GM21447 (cell line): ENCODE measurements around the gene ARMS2.

Experiments used
- ATAC-seq: cut with Tn5 transposase; IDR thresholded peaks from one replicate; pipeline ENCODE4 v1.9.1; 2021; ENCODE audit not compliant: unreplicated experiment

ARMS2 gene

DNA sequence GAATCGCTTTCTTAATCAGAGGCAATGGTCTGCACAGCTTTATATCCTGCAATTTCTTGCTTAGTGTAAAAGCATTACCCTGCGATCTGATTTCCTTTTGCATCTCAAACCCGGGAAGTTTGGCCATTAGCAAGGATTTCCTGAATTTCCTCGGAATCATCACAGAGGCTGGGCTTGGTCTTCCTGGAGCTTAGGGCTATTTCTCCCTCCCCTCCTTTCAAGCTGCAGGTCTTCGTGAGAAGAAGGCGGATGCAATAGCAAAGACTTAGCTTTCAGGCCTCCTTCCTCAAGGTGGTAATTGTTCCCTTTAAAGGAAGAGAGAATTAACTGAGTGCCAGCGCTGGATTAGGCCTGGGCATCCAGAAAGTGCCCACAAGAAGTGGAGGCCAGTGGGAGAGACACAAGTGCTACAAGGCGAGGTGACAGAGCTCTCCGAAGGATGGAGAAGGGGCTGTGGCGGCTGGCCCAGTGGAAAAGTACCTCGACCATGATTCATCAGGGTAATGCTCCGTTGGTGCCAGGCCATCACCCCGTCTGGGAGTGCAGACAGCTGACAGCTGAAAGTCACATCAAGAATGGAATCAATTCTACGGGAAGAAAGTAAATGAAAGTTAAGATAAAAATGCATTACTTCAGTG, 4.0 kb upstream of the ARMS2 start:
- no peak for ATAC-seq

DNA sequence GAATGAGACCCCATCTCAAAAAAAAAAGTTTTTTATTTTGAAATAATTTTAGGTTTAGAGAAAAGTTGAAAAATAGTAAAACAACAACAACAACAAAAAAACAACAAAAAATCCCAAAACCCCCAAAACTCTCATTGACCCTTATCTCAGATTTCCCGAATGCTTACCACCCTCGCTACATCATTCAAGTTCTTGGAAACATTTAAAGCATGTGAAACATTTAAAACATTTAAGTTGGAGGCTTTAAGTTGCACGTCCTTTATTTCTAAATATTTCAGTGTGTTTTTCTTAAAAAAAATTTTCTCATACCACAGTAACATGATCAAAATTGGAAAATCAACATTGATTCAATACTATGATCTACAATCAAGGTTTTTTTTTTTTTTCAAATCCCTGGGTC, 382 bp upstream of the ARMS2 start:
- ATAC-seq: no peak

DNA sequence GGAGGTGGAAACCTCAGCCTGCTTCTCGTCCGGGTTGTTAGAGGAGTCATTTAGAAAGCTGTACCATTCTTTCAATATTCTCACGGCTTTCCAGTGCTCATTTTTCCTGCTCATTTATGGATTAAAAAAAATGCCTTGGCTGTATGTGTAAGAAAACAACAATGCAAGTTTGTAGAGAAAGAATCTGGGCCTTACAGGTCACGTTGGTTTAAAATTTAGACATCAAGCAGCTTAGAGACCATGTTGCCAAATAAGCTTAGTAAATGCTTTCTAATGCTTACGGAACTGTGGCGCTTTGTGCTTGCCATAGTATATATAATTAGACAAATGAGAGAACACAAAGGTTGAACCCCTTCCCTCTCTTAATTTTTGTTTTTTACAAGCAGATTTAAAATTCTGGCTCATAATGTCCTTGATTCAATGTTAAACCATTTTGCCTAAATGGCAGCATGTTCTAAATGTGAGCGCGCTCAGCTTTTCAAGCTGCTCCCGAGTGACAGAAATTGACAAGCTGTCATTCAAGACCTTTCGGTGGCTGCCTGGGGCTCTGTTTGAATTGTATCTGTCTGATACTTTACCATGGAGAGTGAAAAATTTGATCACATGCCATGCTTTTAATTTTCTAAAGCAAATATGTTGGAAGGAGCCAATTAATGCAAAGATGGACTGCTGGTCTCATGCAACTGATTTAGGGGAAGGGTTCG, 1.1 kb downstream of the ARMS2 start:
- ATAC-seq: no peak

DNA sequence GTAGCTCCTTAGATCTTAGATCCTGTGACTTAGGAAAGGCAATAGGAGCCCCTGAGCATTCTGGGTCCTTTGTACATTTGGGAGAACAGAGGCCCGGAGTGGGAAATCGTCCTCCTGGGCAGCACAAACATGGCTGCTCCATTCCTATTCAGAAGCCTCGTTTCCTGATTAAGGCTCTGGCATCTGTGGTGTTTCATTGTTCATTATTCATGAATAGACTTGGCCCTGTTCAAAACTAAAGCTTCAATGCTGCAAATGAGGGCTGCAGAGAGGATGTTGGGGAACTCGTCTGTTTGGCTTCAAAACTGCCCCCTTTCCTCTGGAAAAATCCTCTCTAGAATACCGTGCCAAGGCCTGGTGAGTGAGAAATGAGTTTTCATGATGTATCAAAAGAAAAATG, 3.5 kb downstream of the ARMS2 start:
- no peak for ATAC-seq

DNA sequence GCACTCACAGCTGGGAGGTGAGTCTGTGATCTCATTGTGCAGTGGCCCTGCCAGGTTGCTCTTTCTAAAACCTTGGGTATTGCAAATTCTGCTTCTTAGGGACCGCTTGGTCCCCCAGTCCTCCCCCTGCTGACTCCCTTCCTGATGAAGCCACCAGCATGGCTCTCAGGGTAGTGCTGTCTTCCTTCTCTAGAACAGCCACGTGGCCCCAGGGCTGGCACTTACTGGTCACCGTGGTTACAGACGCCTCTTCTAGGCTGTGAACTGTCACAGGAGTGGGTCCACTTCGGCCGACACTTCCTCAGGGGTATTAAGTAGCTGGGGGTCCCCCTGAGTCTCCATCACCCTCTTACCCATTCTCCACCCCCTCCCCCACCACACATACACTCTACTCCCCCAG, 4.2 kb downstream of the ARMS2 start:
- ATAC-seq: no peak

DNA sequence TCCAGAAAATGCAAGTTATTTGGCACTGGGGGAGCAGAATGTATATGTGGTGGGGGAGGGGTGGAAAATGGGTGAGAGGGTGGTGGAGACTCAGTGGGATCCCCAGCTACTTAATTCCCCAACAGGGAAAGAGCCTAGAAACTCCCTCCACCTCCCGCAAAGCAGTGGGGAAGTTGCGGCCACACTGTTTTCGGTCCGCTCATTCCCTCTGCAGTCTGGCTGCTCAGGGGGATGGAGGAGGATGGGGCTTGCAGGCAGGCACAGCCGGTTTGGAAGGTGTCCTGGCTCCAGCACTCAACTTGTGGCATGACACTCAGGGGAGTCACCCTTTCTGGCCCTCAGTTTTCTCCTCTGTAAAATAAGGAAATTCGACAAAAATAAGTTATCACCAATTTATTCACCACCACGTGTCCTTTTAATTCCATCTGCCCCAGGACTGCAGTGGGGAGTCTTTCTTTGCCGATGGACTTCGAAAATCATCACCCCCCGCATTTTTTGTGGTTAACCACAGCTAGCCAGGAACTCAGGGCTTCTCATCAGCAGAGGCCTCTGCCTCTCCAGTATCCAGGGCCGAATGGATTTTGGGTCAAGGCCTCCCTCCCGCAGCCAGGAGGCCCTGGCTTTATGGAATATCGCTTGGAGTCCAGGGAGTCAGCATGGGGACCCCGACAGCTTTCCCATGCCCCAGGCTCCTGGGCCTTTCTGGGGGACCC, 5.3 kb downstream of the ARMS2 start:
- ATAC-seq: no peak

DNA sequence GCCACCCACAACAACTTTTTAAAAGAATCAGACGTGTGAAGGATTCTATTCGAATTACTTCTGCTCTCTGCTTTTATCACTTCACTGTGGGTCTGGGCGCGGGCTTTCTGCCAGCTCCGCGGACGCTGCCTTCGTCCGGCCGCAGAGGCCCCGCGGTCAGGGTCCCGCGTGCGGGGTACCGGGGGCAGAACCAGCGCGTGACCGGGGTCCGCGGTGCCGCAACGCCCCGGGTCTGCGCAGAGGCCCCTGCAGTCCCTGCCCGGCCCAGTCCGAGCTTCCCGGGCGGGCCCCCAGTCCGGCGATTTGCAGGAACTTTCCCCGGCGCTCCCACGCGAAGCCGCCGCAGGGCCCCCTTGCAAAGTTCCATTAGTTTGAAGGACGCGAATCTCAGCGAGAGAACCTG, 6.4 kb downstream of the ARMS2 start:
- no peak for ATAC-seq

DNA sequence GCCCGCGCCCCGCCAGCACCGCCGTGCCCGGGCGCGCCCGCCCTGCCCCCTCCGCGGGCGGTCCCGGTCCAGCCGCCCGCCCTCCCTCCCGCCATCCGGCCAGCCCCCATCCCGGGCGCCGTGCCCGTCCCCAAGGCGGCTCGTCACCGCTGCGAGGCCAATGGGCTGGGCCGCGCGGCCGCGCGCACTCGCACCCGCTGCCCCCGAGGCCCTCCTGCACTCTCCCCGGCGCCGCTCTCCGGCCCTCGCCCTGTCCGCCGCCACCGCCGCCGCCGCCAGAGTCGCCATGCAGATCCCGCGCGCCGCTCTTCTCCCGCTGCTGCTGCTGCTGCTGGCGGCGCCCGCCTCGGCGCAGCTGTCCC, 6.9 kb downstream of the ARMS2 start, which contains the start of gene HTRA1:
HTRA1 (plus strand) TSS at position 187 of the 362 bp plus-strand sequence; CDS start at position 287, 100 bp downstream.
- no peak for ATAC-seq

DNA sequence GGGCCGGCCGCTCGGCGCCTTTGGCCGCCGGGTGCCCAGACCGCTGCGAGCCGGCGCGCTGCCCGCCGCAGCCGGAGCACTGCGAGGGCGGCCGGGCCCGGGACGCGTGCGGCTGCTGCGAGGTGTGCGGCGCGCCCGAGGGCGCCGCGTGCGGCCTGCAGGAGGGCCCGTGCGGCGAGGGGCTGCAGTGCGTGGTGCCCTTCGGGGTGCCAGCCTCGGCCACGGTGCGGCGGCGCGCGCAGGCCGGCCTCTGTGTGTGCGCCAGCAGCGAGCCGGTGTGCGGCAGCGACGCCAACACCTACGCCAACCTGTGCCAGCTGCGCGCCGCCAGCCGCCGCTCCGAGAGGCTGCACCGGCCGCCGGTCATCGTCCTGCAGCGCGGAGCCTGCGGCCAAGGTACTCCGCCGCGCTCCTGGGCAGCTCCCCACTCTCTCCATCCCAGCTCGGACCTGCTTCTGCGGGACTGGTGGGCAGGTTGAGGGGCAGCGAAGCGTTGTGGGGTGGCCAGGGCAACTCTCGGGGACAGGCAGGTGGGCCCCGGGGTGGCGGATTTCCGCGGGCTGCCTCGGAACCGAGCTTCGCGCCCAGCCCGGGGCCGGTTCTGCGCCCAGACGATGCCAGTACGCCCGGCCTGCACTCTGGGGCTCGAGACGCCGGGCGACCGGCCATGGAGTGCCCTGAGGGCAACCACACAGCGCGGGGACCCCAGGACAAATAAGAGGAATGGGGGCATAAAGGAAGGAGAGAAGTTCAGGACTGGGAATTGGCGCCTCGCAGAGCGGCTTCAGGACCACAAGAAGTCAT, 7.5 kb downstream of the ARMS2 start:
- ATAC-seq: no peak

DNA sequence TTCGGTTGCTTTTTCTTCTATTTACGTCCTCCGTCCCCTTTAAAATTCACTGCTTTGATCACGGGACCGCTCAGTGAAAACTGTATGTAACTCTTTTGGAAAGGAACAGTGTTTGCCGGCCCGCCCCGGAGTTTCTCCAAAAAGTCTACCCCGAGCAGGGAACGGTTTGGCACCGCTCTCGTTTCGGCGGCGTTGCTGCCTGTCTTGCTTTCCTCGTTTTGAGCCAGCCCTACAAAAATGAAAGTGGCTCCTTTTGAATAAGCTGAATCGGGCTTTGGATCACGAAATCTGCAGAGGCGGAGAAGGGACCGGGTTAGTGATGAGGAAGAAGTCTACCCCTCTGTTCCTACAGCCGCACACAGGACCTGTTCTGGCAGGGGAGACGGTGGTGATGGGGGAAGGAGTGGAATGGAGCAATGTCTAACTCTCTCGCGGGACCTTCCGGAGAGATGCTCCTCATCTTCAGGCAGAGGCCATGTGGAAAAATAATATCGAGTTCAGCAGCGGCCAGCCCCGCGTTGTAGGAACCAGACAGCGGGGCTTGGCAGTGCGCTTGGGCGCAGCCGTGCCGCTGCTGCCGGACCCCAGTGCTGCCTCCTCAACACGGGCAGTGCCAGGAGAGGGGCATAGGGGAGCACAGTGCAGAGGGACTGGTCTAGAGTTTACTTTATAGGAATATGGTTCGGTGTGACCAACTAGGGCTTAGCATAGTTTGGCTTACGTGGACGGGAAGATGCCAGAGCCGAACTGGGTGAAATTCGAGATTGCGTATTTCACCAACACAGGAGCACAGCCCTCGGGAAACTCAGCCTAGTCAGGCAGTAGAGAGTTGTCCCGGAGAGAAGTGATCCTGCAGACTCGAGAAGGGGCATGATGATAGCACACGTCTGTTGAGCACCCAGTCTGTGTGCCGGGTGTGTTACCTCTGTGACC, 8.3 kb downstream of the ARMS2 start:
- ATAC-seq: no peak

DNA sequence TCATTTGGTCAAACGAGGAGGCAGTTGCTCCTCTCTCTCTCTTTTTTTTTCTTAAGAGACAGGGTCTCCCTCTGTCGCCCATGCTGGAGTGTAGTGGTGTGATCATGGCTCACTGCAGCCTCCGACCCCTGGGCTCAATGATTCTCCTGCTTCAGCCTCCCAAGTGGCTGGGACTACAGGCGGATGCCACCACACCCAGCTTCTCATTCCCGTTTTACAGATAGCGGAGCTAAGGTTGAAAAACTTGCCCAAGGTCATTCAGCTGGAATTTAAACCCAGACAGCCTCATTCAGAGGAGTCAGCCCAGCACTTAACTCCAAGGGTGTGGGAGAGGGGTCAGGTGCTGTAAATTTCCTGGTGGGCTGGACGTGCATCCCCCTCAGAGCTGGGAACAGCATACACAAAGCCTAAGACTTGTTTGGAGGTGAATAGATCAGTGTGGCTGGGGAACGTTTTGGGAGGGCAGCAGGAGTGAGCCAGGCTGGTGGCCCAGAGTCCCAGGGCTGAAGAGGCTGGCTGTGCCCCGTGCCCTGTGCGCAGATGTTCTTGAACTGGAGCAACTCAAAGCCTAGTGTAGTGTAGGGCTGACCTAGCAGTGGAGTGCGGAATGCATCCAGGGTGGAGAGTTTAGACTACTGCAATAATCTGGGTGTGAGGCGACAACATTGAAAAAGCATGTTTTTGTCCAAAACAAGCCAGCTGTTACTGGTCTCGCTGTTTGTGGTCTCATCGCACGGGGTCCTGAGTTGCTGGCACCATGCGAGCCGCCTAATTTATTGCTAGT, 9.2 kb downstream of the ARMS2 start:
- ATAC-seq: no peak

DNA sequence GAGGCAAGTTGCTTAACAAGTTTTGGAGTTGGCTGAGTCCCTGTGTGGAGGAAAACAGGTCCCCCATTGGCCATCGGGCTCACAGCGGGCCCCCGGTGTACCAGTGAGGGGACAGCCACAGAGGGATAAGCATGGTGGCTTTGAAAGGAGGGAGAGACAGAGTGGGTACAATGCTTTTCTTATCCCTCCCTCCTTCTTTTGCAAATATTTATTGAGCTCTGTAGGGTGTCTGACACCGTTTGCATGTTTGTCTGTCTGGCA, 9.7 kb downstream of the ARMS2 start:
- no peak for ATAC-seq

DNA sequence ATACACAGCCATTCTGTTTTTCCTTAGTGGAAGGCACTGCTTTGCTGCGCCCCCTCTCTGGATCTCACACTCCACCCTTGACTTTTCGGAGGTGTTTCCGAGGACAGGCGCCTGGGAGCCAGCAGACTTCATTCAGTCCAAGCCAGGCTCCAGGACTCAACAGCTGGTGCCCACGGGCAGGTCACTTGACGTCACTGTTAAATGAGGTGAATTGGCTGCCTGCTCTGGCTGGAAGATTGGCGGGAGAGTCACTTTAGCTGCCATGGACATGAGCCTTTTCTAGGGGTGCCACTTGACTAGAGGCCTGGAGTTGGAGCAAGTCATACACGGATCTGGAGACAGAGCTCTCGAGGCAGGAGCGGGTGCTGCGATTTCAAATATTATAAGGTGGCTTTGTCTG, 10.1 kb downstream of the ARMS2 start:
- no peak for ATAC-seq

DNA sequence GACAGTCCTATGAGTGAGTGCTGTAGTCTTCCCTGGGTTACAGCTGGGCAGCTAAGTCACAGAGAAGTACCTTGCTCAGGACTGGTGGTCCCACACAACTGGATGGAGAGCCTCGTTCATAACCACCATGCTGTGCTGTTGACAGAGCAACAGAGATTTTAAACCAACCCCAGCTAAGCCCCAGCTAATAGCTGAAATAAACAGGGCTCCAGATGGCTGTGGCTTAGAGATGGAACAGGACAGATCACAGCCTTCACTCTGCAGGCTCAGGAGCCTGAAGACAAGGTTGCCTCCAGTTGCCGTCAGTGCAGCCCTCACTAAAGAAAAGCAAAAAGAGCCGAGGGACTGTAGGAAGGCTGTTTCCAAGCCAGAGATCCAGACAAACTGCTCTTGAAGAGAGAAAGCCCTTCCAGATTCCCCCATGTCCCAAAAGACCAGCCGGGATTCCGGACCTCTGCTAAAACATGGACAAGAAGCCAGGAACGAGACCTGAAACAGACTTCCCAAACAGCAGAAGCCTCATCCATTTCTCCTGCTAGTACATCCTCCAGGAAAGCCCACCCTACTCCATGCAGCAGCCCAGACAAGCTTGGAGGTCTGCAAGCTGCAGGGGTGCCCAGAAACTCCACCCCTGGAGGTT, 11.1 kb downstream of the ARMS2 start:
- ATAC-seq: no peak

DNA sequence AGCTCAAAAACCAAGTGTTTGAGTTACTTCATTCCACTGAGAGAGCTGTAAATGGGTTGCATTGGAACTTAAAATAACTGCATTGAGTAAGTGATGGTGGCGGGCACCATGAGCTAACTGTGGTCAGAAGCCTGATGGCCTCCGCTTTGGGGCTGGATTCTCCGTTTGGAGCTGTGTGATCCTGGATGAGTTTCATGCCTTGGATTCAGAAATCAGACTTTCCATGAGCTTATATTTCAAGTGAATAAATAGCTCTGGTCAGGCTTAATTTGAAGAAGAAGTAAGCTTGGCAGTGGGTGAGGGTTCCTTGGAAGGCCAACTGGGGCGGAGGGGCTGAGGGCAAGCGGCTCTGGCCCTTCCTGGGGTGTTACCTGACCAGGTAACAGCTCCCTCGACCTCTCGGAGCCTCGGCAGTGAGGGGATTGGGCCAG, 12.5 kb downstream of the ARMS2 start:
- ATAC-seq: no peak

DNA sequence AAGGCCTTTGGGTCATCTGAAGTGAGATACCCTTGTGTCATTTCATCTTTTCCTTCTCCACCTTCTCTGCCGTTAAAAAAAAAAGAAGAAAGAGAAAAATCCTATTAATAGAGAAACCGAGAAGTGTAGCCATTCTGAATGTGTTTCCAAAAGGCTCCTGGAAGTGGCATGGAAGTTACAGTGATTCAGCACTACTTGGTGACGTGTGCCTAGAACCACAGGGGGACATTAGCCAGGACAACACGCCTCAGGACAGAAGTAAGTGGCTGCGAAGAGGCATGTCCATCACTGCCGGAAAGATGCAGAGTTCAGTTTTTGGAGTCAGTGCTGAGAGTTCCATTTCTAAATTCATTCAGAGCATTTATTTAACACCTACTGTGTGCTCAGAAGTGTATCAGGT, 13.2 kb downstream of the ARMS2 start:
- no peak for ATAC-seq

DNA sequence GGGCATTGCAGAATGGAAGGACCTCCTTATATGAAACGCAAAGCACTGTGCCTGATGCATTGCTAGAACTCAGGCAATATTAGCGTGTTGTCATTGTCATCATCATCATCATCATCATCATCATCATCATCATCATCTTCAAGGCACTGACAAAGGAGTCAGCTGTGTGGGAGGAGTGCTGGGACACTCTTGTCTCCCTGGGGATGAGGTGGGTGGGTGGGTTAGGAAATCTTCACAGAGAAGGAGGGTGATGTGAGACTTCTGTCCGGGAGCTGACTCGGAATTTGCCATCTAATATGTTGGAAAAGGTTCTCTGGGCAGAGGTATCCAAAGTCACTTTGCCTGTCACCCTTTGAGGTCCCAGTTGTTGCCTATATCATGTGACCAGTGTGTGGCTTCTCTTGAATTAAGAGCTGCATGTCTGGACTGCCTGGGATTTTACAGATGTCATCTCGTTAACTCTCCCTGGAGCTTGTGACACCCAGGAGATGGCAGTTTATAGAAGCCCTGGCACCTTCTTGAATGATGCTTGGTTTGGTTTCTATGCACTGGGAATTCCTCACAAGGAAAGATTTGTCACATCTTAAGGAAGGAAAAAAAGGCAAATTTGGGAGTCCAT, 14.0 kb downstream of the ARMS2 start:
- no peak for ATAC-seq

DNA sequence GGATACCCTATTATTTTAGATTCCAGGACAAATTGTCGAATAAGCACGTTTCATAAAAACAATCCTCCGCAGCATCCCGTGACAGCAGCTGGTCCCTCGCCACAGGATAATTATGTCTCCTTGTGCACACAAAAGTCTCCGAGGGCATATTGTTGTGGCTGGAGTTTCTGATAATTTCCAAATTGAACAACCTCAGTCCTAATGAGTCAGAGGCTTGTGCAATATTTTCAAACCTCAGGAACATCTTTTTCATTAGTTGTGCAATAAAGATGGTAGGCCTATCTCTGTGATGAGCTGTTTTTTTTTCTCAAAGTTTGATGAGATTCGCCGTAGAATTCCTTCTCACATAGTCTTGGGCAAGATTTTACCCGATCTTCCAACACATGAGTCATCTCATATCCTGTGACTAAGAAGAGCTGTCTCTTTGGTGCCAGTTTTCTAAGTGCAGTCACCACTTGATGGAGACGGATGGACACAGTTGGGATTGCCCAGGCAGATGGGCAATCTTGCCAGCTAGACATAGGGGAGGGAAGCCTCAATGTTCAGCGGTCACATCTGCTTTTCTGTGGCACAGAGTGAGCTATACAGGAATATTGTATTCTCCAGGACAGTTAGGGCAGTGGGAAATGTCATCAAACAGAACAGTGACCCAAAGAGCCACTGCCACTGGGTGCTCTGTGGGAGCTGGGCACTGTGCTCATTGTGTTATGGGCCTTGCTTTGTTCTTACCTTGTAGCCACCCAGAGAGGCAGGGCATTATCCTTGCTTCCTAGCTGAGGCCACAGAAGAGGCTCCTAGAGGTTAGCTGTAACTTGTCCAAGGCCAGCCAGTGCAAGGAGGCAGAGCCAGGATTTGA, 14.7 kb downstream of the ARMS2 start:
- no peak for ATAC-seq
